Muscle layer of duodenum (tissue), 2 donors: ENCODE results near the gene PEA15.
A peak's percentile ranks its signal among the peaks of the same experiment; 100 is the strongest.

Experiments used
- H3K27ac ChIP-seq: one replicate; pipeline ENCODE4 v1.7.0; 2013; ENCODE audit warnings: mild to moderate bottlenecking, low read length
- H3K27me3 ChIP-seq: one replicate; pipeline ENCODE4 v1.7.0; 2013; ENCODE audit warnings: low read depth, mild to moderate bottlenecking, control low read depth, low read length
- H3K36me3 ChIP-seq, 2 donors: one replicate each; pipeline ENCODE4 v1.7.0; 2013; ENCODE audit warnings: low read length in 2 of 2, control low read depth in 1 of 2, mild to moderate bottlenecking in 1 of 2; ENCODE audit not compliant: insufficient read depth in 2 of 2, control insufficient read depth in 1 of 2
- H3K4me1 ChIP-seq, 2 donors: one replicate each; pipeline ENCODE4 v1.7.0; 2013; ENCODE audit warnings: low read length in 2 of 2, mild to moderate bottlenecking in 2 of 2, control low read depth in 1 of 2, moderate library complexity in 1 of 2; ENCODE audit not compliant: insufficient read depth in 2 of 2, control insufficient read depth in 1 of 2
- H3K4me3 ChIP-seq, 2 donors: one replicate each; pipeline ENCODE4 v1.7.0; 2013; ENCODE audit warnings: low read length in 2 of 2, low read depth in 1 of 2, mild to moderate bottlenecking in 1 of 2
- H3K9me3 ChIP-seq, 2 donors: one replicate each; pipeline ENCODE4 v1.7.0; 2013; ENCODE audit warnings: low read length in 2 of 2, control low read depth in 1 of 2, mild to moderate bottlenecking in 1 of 2; ENCODE audit not compliant: control insufficient read depth in 1 of 2
- donor health status: healthy.

PEA15 gene

DNA sequence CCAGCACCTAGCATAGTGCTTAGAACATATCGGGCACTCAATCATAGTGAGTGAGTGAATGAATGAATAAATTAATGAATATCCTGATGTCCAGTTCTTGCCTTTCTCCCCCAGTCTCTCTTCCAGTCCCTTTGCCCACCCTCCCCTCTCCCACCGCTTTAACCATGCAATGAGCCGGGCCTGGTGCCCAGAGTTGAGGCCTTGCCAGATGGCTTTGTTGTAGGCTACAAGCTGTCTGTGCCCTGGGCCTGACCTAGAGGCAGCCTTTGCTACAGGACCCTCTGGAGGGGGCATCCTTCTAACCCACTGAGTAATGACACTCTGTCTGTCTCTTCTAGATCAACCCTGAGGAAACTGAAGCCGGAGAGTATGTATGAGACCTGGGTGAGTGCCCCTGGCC, 8.0 kb upstream of the PEA15 start:
- no peaks in the 10 kb centered on the region for H3K27me3 ChIP-seq
- peaks cover 4 to 13% of the 10 kb centered on the region in 2 donors for H3K4me1 ChIP-seq
- no peaks in the 10 kb centered on the region for H3K36me3 ChIP-seq
- no peak overlapping the region for H3K27ac ChIP-seq
- H3K9me3 ChIP-seq = no peaks in the 10 kb centered on the region
- H3K4me3 ChIP-seq = no peak overlapping the region

DNA sequence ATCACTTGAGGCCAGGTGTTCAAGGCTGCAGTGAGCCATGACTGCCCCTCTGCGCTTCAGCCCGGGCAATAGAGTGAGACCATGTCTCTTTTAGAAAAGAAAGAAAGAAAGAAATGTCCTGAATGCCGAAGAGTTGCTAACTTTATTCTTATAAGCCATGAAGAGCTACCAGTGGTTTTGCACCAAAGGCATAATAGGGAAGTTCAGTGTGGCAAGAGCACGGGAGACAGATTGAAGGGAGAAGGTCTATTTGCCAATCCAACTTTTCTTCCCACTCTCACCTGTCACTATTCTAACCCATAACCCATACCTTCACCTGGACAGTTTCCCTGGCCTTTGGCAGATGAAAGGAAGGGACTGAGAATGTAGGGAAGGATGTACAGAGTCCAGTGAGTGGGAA, 4.4 kb upstream of the PEA15 start:
- Histone ChIP-seq H3K9me3 (no peaks in the 10 kb centered on the region), H3K4me1 (peaks cover 0 to 7% of the 10 kb centered on the region in 2 donors), H3K27me3 (no peaks in the 10 kb centered on the region), H3K27ac (no peak overlapping the region), H3K36me3 (peaks cover 0 to 5% of the 10 kb centered on the region in 2 donors), H3K4me3 (no peak overlapping the region)

DNA sequence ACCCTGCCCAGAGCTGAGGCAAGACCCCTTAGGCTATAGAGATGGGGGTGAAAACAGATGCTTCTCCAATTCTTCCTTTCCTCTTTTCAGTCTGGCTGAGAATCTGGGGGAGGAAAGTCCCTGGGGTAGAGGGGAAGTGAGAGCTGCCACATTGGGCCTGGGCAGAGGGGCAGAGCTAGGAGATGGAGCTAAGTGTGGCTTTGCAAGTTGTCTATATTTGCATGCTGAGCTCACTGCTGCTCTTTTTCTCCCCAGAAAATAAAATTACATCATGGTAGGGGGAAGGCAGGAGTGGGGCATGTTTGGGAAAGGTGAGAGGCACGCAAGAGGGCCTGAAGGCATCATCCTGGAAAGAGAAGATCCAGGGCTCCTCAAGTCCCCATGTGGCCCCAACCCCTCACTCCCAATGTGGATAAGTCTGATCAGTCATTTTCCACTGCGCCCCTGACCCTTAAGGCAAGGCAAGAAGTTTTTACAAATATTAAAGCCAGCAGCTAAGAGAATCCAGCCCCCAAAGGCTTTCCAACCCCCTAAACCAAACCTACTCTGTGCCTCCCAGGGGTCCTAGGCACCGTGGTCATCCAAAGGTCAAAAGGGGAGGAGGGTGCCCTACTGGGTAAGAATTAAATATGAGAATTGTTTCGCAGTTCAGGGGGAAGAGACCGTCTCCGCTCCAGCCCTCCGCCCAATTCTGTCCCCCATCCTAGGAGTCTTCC, 500 bp upstream of the PEA15 start:
- Histone ChIP-seq H3K27ac (peak overlapping the region; percentile 79), H3K4me1 (peaks cover 28 to 32% of the 10 kb centered on the region in 2 donors), H3K9me3 (no peaks in the 10 kb centered on the region), H3K27me3 (no peaks in the 10 kb centered on the region), H3K36me3 (peaks cover under 1 to 6% of the 10 kb centered on the region in 2 donors), H3K4me3 (peak overlapping the region; percentile 21 to 31)

DNA sequence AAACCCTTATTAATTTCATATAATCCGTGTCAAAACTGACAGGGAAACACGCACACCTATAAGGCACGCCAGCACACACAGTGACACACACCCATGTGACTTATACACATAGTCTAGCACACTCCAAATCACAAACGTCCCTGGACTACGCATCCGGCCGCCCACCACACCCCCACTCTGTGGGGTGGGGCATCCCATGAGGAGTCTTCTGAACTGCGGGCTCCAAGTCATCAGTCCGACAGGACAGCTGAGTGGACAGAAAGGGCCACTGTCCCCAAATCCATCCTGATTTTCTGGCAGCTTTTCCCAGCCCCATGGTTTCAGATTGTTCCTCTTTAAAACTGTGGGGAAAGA, 829 bp downstream of the PEA15 start:
- H3K9me3 ChIP-seq = no peaks in the 10 kb centered on the region
- peaks cover 35 to 45% of the 10 kb centered on the region in 2 donors for H3K4me1 ChIP-seq
- peak overlapping the region; percentile 75 for H3K27ac ChIP-seq

DNA sequence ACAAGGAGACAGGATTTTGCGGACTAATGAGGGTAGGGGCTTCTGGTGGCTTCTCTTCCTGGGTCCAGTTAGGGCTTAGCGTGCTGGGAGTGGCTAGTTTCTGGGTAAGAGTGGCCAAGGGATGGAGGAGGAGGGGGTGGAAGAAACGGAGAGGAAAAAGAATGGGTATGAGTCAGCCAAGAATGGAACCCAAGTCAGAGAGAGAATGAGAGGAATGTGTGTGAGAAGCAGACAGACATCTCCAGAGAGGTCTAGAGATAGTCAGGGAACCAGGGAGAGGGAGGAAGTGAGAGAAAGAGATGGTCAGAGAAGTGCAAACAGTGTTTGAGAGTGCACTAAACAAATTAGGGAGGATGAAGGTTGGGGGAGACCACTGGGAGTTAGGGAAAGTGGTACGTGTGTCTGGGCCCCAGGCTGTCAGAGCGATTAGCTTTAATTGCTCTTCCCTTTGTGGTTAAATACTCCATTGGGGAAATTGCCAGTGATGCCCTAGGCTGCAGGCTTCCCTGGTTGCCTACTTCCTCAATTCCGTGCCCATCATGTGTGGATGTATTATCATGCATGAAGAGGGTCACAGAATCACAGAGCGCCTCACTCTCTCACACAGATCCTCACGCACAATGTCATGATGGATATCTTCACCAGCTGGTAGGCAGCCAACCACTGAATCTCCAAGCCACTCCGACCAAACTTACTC, 1.4 kb downstream of the PEA15 start:
- no peaks in the 10 kb centered on the region for H3K9me3 ChIP-seq
- H3K36me3 ChIP-seq = peaks cover 8 to 10% of the 10 kb centered on the region in 2 donors
- H3K4me3 ChIP-seq = peak overlapping the region; percentile 51 to 75
- peak overlapping the region; percentile 75 for H3K27ac ChIP-seq
- H3K27me3 ChIP-seq = no peaks in the 10 kb centered on the region
- peaks cover 35 to 47% of the 10 kb centered on the region in 2 donors for H3K4me1 ChIP-seq

More for the DNA sequence above, 829 bp downstream of the PEA15 start:
- peak overlapping the region; percentile 51 to 75 for H3K4me3 ChIP-seq
- H3K36me3 ChIP-seq = peaks cover 3 to 6% of the 10 kb centered on the region in 2 donors
- no peaks in the 10 kb centered on the region for H3K27me3 ChIP-seq

DNA sequence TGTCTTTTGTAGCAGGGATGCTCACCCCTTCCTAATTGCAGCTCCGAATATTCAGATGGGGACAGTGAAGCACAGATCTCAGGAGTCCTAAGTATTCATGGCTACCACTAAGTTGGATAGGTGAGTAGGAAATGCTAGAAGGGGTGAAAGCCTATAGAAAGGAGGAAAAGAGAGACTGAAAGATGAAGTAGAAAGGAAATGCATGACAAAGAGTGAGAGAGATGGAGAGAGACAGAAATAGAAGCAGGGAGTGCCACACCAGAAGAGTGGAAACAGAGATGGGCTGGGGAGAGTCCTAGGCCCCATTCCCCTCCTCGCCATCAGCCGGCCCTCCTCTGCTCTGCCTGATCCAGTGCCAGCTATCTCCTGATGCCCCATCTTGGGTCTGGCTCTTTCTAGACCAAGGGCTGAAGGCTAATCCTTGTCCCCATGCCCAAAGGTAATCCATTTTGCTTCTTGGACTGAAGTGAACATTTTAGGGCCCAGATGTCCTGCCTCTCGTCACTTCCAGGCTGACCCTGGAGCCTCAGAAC, 2.0 kb downstream of the PEA15 start:
- H3K9me3 ChIP-seq = no peaks in the 10 kb centered on the region
- H3K36me3 ChIP-seq = peaks cover 14 to 15% of the 10 kb centered on the region in 2 donors
- peak overlapping the region; percentile 75 for H3K27ac ChIP-seq
- H3K4me1 ChIP-seq = peaks cover 35 to 47% of the 10 kb centered on the region in 2 donors
- H3K4me3 ChIP-seq = peak overlapping the region; percentile 51 to 75
- H3K27me3 ChIP-seq = no peaks in the 10 kb centered on the region

DNA sequence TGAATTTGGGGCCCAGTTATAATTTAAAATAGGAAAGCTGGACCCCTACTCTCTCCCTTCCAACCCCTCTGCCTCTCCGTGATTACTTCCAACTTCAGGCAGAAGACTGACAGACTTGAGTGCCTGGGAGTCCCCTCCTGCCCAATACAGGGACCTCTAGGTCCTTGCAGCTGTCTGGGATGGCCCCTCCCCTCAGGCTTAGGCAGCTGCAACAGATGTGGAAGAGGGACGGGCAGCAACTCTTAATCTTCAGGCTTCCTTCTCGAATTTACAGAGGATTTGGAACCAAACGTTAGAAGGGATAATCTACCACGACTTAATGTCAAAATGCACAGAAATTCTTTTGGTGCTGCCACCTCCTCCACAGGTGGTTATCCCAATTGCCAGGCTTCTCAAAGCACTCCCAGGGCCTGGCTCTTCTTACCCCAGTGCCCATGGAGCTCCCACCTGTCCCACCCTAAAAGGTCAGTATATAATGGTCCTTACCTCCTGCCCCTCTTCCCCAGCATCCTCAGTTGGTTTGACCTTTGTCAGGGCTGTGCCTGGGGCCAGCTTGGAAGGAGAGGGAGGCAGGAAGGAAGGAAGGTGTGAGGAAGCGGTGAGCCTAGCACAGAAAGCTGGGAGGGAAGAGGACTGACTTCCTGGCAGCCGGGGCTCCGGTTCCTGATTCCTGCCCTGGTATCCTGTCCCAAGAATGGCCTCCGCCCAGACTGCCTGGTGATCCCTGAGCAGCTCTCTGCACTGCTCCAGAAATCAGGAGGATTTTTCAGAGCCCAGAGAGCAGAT, 2.8 kb downstream of the PEA15 start:
- Histone ChIP-seq H3K4me1 (peaks cover 35 to 47% of the 10 kb centered on the region in 2 donors), H3K4me3 (no peak overlapping the region), H3K9me3 (no peaks in the 10 kb centered on the region), H3K36me3 (peaks cover 22 to 23% of the 10 kb centered on the region in 2 donors), H3K27me3 (no peaks in the 10 kb centered on the region), H3K27ac (peak overlapping the region; percentile 75)

DNA sequence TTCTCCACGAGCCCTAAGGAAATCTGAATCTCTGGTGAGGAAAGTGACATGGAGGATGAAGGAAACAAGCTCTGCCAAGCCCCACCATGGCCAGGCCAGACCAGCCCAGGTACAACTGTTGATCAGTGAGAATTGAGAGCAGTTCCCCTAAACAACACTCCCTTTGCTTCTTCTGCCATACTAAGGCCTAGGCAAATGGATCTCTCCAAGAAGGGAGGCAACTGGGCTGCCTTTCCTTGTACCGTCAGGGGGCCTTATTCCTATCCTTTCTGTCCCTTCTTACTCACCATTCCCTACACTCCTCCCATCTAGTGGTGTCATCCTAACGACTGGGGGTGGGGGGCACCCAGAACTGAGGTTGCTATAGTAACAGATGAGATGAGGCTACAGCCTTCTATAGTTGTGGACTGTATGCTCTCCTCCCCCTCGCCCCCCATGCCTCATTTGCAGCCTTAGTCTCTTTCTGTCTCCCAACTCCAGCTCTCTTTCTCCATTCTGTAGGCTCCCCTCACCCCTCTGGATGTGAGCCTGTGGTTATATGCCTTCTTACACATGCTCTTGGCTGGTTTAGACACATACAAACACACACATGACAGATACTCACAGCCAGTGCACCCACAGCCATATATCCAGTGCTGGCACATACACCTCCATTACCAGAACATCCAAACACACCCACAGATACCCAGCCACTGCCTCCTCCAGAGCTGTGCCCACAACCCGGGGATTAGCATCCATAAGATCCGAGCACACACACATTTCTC, 3.6 kb downstream of the PEA15 start:
- Histone ChIP-seq H3K4me3 (no peak overlapping the region), H3K4me1 (peaks cover 35 to 47% of the 10 kb centered on the region in 2 donors), H3K27ac (no peak overlapping the region), H3K27me3 (no peaks in the 10 kb centered on the region), H3K9me3 (no peaks in the 10 kb centered on the region), H3K36me3 (peaks cover 29 to 30% of the 10 kb centered on the region in 2 donors)

DNA sequence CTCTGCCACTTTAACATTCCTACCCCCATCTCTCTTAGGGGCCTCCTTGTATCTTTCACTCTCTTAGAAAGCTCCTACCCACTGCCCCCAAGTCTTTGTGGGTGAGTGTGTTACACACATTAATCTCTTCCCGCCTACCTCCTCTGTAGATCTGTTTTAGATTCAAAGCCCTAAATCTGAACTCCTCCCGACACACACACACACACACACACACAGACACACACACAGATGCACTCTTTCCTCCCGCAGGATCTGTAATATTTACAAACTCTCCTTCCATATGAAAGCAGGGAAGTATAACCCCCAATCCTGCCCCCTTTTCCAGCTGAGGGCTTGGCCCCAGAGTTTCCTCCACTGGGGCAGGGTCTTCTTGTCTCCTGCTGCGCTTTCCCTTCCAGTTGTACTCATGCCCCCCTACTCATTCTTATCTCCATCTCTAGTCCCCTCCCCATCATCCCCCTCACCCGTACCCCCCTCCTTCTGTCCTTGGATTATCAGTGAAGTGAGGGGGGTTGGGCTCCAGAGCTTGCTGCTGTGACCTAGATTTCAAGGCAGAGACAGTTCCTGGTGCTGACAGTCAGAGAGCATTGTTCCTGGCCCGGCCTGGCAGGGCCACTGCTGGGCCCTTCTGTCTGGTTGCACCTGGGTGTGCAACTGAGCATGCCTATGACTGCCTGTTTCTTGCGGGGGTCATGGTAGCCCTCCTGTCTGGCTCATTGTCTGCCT, 4.3 kb downstream of the PEA15 start:
- Histone ChIP-seq H3K27ac (no peak overlapping the region), H3K4me1 (peaks cover 30 to 47% of the 10 kb centered on the region in 2 donors), H3K9me3 (no peaks in the 10 kb centered on the region), H3K4me3 (no peak overlapping the region), H3K27me3 (no peaks in the 10 kb centered on the region), H3K36me3 (peaks cover 36 to 38% of the 10 kb centered on the region in 2 donors)

DNA sequence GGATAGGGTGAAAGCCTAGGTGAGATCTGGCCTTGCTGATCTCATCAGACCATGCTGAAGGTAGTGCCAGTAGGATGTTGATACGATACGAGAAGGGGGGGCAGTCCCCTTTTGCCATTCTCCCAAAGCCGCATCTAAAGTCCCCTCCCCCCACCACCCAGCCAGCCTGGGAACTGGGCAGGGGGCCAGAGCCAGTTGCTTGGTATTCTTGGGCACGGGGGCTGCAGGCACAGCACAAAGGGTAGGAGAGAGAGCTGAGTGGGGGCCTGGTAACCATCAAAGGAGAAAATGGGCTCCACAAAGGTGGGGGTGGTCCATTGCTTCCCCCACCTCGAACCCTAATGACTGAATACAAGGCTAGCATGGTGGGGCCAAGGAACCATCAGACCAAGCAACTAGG, 5.4 kb downstream of the PEA15 start:
- Histone ChIP-seq H3K27me3 (no peaks in the 10 kb centered on the region), H3K36me3 (peaks cover 46% of the 10 kb centered on the region in 2 donors), H3K27ac (no peak overlapping the region), H3K4me1 (peaks cover 28 to 47% of the 10 kb centered on the region in 2 donors), H3K4me3 (no peak overlapping the region), H3K9me3 (no peaks in the 10 kb centered on the region)
